CD4-positive, alpha-beta T cell treated with Interleukin-6 for 4 hours (primary cell): ENCODE data around the gene UNC13B.
"Not testable (repeated sequence)": the region's sequence is repeated elsewhere in the genome, so short reads cannot be mapped to it uniquely, and the experiment has no call there.

Experiments used
- DNase-seq: peaks from one replicate; pipeline ENCODE4 v3.0.0-alpha.2; 2020; ENCODE audit warnings: mixed read lengths

The UNC13B gene

DNA sequence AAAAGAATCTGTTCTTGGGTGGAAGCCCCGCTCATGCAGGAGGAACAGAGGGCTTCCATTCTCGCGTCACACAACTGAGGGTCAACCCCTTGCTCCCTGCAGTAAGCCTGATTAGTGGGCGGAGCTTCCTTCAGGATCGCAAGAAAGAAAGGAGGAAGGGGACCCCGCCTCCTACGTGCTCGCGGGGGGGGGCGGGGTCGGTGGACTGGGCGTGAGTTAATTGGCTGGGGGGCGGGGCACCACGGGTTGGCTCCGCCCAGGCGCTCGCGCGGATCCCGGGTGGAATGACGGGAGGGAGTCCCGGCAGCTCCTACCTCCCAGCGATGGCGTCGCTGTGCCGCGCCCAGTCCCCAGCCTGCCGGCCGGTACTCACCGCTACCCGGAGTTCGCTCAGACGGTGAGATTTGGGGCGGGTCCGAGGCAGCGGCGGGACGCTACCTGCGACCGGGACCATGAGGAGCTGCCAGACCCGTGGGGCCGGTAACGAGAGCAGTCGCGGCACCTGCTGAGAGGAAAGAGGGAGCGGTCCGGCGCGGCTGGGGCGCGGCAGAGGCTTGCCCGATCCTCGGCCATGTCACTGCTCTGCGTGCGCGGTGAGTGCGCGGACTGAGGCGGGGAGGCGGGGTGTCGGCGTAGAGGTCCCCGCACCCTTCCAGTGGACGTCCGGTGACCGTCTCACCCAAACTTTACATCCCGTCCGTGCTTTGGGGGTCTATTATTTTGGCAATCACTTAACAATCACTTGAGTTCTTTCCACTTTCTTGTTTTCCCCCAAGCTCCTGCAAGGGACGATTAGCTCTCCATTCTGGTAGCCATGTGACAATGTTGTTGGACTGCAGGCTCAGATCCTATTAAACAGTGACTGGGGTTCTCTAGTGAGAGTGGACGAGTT lies at the start of gene UNC13B:
UNC13B (plus strand) TSS at position 297 of the 892 bp plus-strand sequence; CDS start at position 572, 275 bp downstream.
- peak; percentile 87 for DNase-seq

DNA sequence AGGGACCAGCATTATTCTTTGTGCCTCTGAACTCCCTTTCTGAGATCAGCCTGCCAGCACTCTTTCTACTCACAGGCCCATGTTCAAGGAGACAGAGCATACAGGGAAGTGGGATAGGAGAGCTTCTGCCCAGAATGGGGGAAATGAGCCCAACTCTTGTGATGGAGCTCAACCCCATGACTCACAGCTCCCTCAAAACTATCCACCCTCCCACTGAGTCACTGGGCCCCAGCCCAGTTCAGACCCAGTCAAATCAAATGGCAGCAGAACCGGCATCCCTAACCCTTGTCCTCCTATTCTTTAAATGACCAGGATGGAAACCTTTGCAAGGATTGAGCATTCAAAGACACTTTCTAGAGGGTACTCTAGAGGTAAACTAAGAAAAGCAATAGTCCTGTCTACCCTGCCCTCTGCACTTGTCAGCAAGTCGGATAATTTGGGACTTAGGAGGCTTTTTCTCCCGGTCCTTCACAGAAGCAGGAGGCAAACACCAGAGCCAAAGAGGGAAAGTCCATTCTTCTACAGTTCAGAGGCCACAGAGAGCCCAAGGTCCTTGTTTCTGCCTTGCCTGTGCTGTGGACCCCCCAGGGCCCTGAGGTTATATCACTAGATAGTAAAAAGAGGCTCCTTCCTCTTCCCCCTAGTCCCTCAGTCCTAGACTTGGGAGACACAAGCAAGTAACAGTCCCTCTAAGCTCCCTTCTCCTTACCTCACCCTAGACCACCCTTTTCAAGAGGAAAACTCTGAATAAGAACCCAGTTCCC lies 49.4 kb upstream of the UNC13B start:
- peak; percentile 42 for DNase-seq

DNA sequence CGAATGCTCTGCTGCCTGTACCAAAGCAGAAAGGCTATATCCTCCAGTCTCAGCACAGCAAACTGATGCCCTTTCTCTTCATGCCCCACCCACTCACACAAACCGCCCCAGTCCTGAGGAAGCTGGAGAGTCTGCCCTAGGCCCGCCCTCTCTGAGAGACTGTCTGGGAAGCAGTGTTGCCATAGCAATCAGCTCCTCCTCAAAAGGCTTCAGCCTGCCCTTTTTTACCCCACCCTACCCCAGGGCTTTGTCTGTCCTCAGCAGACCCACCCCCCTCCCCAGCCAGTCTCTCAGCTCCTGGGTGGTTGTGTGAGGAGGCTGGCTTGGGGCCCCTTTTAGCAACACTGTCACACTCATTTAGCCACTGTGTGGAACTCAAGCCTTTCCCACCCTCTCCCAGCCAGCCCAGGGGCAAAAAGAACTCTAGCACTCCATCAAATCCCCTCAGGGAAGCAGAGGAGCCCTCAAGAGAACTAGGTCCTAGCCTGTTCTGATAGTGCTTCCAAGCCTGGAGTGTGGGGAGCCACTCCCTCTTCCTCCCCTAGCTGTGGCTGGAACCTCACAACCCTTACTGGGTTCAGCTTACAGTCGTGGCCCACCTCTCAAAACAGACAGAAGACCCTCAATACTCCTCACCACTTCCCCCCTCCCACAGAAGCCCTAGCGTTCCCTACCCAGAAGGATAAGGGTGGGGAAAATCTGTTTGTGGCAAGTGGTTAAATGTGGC lies 47.5 kb upstream of the UNC13B start:
- peak; percentile 86 for DNase-seq

DNA sequence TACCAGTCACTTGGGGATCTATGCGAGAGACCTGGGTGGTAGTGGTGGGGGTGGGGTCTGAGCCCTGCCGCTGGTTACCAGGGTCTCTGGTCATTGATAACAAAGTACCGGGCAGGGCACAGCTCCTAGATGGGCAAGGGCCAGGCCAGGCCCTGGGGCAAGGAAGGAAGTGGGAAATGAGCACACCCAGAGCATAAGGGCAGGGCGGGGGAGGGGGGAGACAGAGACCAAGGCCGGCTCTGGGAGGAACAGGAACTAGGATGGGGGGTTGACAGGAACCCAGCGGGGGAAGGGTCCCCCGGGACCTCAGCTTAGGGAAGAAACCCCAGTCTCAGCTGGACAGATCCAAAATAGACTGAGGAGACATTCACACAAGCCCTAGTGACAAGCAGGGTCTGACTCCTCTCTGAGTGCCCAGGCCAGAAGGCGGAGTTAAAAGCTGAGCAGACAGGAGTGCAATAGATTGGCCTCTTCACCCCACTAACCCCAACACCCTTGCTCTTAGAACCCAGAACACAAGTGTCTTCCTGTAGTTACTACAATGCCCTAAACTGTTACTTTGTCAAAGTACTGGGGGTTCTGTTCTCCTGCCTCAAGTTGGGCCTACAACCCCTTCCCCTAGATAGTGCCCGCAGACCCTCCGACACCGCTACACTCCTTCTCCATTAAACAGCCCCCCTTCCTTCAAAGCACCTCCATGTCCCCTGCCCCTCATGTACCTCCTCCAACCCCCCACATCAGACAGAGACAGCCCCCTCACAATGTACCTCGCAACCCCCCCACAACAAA lies 46.8 kb upstream of the UNC13B start:
- DNase-seq: peak; percentile 45

DNA sequence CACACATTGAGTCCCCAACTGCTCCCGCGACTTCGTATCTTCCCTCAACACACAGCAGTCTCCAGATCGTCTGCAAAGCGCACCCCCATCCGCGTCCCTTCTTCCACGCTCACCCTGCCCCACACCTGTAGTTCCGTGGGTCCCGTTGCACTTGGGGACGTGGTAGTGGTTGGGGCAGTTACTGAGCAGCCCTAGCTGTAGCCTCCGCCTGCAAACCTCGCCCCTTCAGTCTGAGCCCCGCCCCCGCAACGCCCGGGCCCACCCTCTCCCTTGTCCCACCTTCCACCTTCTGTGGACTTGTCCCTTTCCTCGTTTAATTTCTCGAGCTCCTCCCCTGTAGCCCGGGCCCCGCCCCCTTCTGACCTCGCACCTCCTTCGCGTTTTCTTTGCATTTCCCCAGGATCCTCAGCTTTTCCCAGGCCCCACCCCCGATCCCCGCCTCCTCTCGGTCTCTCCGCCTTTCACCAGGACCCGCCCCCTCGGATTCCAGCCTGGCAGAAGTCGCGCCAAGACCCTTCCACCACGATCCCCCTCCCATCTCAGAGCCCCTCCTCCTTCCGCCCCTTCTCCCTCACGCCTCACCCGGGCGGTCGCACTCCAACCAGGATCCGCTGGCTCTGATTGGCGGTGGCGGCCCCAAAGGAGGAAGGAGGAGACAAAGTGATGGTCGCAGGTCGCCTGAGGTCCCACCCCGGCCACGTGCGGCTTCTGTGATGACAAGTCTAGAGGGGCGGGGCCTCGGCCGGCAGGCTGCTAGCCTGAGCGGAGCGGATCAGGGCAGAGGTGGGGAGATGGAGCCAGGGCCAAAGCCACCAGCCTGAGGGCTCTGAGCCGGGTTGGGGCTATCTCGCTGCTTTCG lies 45.9 kb upstream of the UNC13B start, which contains the start of gene ATOSB:
ATOSB (minus strand) TSS at position 183 of the 859 bp plus-strand sequence. CDS start 7,588 bp downstream, outside the sequence.
- DNase-seq: peak; percentile 97

DNA sequence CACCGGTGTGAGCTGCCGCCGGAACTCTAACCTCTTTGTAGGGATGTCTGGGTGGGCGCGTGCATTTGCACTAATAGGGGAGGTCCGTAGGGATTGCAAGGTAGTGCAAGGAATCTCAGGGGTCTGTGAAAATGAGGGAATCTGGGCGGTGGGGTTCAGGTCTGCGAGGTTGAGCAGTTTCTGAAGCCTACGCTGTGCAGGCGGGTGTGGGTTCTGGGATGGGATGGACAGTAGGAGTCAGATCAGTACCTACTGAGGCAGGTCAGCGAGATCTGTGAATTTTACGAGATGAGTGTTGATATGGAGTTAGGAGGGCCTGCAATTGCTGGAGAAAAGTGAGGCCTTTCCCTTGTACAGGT lies 45.3 kb upstream of the UNC13B start:
- DNase-seq: no peak

DNA sequence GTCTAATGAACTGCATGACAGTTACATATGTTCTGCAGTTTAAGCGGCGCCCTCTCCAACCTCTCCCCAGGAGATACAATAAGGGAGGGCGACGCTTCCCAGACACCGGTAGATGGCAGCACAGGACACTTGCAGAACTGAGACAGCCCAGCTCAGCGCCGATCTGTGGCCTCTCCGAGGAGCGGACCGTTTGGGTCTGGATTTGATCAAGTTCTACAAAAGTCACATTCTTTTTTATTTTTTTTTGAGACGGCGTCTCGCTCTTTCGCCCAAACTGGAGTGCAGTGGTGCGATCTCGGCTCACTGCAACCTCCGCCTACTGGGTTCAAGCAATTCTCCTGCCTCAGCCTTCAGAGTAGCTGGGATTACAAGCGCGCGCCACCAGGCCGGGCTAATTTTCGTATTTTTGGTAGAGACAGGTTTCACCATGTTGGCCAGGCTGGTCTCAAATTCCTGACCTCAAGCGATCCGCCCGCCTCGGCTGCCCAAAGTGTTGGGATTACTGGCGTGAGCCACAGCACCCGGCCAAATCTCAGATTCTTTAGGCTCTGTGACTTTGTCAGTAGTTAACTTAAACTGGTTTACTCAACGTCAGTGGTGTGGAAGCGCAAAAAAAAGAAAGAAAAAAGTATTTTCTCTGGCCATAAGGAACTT lies 44.8 kb upstream of the UNC13B start:
- DNase-seq: peak; percentile 93

DNA sequence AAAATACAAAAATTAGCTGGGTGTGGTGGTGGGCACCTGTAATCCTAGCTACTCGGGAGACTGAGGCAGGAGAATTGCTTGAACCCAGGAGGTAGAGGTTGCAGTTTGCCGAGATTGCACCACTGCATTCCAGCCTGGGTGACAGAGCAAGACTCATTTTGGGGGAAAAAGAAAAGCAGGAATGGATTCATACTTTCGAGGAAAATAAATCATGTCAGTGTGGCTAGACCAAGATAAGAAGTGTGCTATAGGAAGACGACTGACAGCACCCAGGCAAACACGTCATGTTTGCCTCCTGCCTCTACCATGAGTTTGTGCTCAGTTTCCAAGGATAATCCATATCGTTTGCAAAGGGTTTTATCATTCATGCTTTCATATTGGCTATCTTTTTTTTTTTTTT lies 26.9 kb upstream of the UNC13B start:
- DNase-seq: no peak

DNA sequence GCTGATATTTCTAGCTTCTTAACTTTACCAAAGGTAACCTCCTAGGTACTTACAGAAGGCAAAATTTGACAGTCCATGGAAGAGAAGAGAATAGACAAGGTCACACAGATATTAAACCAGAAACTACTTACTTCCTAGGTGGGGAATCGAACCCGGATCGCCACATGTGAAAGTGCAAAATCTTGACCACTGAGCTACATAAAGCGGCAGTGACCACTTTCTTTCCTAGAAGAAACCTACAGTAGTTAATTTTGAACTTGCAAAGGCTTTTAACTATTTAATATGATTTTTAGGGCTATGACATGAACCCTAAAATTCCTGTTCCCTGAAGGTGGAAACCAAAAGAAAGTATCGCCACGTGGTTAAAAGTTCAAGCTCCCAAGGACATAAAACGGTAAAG lies 25.8 kb upstream of the UNC13B start:
- DNase-seq: no peak

DNA sequence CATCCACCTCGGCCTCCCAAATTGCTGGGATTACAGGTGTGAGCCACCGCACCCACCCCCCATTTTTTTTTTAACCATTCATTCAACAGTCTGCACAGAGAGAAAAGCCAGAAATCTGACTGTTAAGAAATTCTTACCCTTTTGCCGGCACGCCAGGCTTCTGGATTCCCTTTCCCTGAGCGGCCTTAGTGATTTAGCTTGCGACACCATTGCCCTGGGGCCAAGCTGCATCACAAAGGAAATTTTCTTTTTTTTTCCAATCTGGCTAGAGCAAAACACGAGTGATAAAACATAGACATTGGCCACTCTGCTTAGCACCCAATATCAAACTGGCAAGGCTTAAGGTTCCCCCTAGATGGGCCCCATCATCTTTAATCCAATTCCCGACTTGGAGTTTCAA lies 24.9 kb upstream of the UNC13B start:
- DNase-seq: no peak

DNA sequence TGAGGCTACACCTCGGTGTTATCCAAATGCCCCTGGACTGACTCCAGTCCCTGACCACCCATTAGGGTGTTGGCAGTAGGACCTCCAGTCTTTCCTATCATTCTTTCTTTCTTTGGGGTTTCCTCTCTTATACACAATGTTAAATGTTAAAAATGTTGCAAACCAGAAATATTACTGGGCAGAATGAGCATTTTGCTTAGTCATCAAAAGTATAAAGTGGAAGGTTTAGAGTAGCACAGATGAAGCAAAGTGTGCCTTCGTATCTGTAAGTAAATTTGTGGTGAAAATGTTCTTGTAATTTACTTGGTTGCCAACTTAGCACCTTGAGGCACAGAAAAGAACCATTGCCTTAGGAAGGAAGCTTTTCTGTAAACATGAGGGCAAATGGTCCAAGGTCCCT lies 21.7 kb upstream of the UNC13B start:
- DNase-seq: no peak

DNA sequence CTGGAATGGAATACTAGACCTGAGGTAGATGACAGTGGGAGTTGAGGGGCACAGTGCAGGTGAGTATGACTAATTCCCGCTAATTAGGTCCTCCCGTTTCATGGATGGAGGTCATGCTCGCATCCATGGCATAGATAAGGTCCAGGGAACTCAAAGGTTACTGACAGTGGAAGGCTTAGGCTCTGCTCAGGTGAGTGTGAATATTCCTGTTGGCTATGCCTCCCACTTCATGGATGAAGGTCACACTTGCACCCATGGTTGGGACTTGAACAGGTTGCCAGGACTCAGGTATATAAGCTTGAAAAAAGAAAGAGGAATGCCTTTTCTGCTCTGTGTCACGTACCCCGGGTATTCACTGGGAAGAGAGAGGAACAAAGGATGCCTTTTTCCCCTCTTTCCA lies 19.8 kb upstream of the UNC13B start:
- DNase-seq: no peak

DNA sequence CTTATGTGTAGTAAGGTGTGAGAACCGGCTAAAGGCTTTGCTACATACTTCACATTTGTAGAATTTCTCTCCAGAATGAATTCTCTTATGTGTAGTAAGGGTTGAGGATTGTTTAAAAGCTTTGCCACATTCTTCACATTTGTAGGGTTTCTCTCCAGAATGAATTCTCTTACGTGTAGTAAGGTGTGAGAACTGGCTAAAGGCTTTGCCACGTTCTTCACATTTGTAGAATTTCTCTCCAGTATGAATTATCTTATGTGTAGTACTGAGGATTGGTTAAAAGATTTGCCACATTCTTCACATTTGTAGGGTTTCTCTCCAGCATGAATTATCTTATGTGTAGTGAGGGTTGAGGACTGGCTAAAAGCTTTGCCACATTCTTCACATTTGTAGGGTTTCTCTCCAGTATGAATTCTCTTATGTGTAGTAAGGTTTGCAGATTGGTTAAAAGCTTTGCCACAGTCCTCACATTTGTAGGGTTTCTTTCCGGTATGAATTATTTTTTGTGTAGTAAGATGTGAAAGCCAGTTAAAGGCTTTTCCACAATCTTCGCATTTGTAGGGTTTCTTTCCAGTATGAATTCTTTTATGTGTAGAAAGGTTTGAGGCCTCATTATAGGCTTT lies 13.8 kb upstream of the UNC13B start:
- not testable (repeated sequence) for DNase-seq

DNA sequence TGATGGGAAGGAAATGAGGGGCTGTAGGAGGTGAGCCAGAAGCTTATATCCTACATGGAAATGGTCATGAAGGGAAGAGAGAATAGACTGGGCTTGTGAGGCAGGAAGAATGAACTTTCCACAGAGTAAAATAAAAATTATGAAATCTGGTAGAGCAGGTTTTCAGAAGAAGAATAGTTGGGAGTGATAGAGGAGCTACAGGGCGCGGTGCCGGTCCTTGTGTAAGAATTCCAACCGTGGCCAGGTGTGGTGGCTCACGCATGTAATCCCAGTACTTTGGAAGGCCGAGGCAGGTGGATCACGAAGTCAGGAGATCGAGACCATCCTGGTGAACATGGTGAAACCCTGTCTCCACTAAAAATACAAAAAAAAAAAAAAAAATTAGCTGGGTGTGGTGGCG lies 8.9 kb upstream of the UNC13B start:
- DNase-seq: no peak

DNA sequence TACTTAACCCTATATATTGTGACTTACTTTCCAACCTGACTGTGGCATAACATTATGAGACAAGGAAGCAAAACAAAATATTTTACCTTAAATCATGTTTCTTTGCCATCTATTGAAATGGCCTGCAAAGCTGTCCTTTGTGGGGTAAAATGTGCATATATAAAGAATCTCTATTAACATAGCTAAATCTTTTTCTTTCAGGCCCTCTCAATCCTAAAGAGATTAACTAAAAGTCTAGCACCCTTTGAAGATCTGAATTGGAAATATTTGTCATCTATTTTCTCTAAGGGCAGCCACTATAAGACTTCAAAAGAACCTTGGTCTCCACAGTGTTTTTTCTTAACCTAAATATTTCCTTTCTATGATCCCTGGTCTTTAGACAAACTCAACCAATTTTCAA lies 5.0 kb upstream of the UNC13B start:
- no peak for DNase-seq

DNA sequence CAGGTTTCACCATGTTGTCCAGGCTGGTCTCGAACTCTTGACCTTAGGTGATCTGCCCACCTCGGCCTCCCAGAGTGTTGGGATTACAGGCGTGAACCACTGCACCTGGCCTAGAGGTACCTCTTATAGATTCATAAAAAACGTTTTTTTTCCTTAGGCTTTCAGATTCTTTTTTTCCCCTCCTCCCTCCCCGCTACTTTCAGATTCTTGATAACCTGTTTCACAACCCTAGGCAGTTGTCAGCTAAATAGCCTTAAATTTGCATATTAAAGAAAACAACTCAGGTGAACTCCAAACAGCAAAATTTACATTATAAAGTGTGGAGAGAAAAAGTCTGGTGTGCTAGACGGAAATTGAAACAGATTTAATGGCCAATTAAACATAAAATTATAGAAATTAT lies 4.0 kb upstream of the UNC13B start:
- not testable (repeated sequence) for DNase-seq

DNA sequence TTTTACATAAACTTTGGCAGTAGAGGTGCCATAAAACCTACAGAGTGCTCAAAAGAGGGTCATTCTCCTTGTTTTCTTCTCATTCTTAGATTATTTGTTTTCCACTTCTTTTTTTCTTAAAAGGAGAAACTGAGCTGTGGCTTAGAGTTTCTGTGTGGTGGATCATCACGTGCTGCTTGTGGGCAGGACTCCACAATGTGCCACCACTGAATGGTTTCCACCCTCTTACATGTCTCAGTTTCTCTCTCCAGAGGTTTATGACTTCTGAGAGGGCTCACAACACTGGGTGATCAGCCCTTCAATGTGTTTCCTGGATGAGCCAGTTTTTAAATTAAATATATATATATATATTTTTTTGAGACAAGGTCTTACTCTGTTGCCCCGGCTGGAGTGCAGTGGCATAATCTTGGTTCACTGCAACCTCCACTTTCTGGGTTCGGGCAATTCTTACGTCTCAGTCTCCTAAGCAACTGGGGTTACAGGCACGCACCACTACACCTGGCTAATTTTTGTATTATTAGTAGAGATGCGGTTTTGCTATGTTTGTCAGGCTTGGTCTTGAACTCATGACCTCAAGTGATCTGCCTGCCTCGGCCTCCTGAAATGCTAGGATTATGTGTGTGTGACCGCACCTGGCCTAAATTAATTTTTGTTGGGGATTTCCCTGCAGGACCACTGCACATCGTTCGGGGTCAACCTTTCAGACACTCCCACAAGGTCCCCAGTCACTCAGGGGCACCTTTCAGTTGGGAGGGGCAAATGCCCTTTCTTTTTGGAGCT lies 3.1 kb upstream of the UNC13B start:
- no peak for DNase-seq

DNA sequence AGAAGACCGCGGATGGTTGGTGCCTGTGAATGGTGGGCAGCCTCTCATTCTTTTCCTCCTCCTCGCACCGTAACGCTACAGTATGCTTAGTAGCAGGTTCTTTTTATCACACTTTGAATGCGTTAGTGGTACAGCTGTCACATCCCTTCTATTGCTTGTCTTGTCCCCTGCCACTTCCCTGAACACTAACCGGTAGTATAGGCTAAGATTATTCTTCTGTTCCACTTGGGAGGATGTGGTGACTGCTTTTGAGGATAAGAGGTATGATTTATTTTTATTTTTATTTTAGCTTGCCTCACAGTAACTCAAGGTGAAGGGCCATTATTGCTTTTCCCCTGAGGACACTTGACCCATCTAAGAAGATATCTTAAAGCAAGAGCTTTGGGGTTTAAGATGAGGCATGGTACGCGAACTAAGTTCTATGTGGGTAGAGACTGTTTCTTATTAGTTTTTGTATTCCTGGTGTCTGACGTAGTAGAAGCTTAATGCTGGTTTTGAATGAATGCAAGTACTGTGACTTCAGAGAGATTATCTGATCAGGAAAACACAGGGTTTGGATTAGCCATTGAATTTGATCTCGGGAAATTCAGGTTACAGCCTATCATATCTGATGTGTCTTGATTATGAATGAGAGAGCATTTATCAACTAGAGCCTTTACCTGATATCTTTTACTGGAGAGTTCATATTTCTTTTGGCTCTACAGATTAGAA lies 951 bp downstream of the UNC13B start:
- DNase-seq: peak; percentile 4

DNA sequence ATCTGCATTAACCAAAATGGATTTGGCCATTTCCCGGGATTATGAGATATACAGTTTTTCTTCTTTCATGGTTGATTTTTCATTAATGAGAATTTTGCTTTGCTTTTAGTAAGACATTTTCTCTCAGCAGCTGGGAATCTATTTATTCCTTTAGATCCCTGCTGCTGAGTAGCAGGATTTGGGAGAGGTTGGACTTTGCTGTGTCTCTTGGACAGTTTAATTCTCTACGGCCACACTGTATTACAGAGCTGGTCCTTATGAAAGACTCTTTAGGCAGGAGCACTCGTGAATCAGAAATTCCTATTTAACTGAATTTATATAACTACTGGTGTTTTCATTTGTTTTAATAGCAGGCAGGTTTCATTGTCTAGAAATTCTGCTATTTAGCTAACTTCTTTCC lies 1.6 kb downstream of the UNC13B start:
- no peak for DNase-seq
